ENCODE data around the gene BIRC5. TPM values are rescaled to one million over a fixed set of nuclear protein-coding genes. Genes with fewer than 3 reads are reported as not detected.
"Not testable (repeated sequence)": the region's sequence is repeated elsewhere in the genome, so short reads cannot be mapped to it uniquely, and the experiment has no call there.

Gene BIRC5
- total RNA-seq, 1 donor = 50.1 TPM

- no peak overlapping the region for H3K4me3 ChIP-seq (ENCODE audit: low read depth, low read length)
- no peak for DNase-seq (ENCODE audit: low read depth)
- TF ChIP-seq CTCF (IDR thresholded peaks at IDR 0.05; ENCODE audit: insufficient read depth, low read depth, low read length) = no peak
These were observed 16.4 kb downstream of the BIRC5 start for GRCh38 chr17:78230252-78230962.

- no peak for DNase-seq (ENCODE audit: low read depth)
- TF ChIP-seq CTCF (IDR thresholded peaks at IDR 0.05; ENCODE audit: insufficient read depth, low read depth, low read length) = no peak
- no peak within 1 kb of the TSS for H3K4me3 ChIP-seq (ENCODE audit: low read depth, low read length)
These were observed 17.2 kb downstream of the BIRC5 start, which contains the start of gene TMEM235 for GRCh38 chr17:78230996-78231935. Gene TMEM235 (plus strand): TSS chr17:78231631. CDS start chr17:78232024, 393 bp downstream.

- no peak overlapping the region for H3K4me3 ChIP-seq (ENCODE audit: low read depth, low read length)
- no peak for DNase-seq (ENCODE audit: low read depth)
- no peak for TF ChIP-seq CTCF (IDR thresholded peaks at IDR 0.05; ENCODE audit: insufficient read depth, low read depth, low read length)
These were observed 18.2 kb downstream of the BIRC5 start for GRCh38 chr17:78231991-78232858.

GRCh38 chr17:78232859-78233173 lies 18.8 kb downstream of the BIRC5 start:
- no peak for DNase-seq (ENCODE audit: low read depth)
- no peak for TF ChIP-seq CTCF (IDR thresholded peaks at IDR 0.05; ENCODE audit: insufficient read depth, low read depth, low read length)

GRCh38 chr17:78233678-78234077 lies 19.6 kb downstream of the BIRC5 start:
- TF ChIP-seq CTCF (IDR thresholded peaks at IDR 0.05; ENCODE audit: insufficient read depth, low read depth, low read length) = no peak
- no peak overlapping the region for H3K4me3 ChIP-seq (ENCODE audit: low read depth, low read length)
- DNase-seq (ENCODE audit: low read depth) = no peak

More at GRCh38 chr17:78232859-78233173, 18.8 kb downstream of the BIRC5 start:
- no peak overlapping the region for H3K4me3 ChIP-seq (ENCODE audit: low read depth, low read length)

GRCh38 chr17:78234261-78234865 lies 20.3 kb downstream of the BIRC5 start:
- DNase-seq (ENCODE audit: low read depth) = no peak
- no peak for TF ChIP-seq CTCF (IDR thresholded peaks at IDR 0.05; ENCODE audit: insufficient read depth, low read depth, low read length)
- H3K4me3 ChIP-seq (ENCODE audit: low read depth, low read length) = no peak overlapping the region

GRCh38 chr17:78235022-78235421 lies 21.0 kb downstream of the BIRC5 start:
- not testable (repeated sequence) for DNase-seq (ENCODE audit: low read depth); H3K4me3 ChIP-seq (ENCODE audit: low read depth, low read length)

Data from fibroblast of villous mesenchyme (primary cell).